Stimulated activated CD4-positive, alpha-beta T cell treated with anti-CD3 and anti-CD28 coated beads, Interleukin-15, amount 100 ng/mL, for 24 hours (primary cell): Measurements from ENCODE around the gene BMAL2.

Source experiments
- DNase-seq: peaks from one replicate; pipeline ENCODE4 v3.0.0-alpha.2; 2020

Gene BMAL2

GRCh38 chr12:27359578-27360340 lies 27.1 kb downstream of the BMAL2 start:
- no peak for DNase-seq

GRCh38 chr12:27361372-27361771 lies 28.7 kb downstream of the BMAL2 start:
- no peak for DNase-seq

- DNase-seq, result no peak
Observed at GRCh38 chr12:27366621-27367020, 34.0 kb downstream of the BMAL2 start.

GRCh38 chr12:27367078-27367477 lies 34.4 kb downstream of the BMAL2 start:
- no peak for DNase-seq

GRCh38 chr12:27382171-27382795 lies 49.6 kb downstream of the BMAL2 start:
- DNase-seq, result no peak
